ENCODE measurements around the gene ECT2L. TPM values are rescaled to one million over a fixed set of nuclear protein-coding genes. Genes with fewer than 3 reads are reported as not detected.

ECT2L gene
- total and polyA plus RNA-seq, 2 donors (not counting 1 experiment from before 2014, with no cell fraction given): 0.17 TPM; not detected in 1

DNA sequence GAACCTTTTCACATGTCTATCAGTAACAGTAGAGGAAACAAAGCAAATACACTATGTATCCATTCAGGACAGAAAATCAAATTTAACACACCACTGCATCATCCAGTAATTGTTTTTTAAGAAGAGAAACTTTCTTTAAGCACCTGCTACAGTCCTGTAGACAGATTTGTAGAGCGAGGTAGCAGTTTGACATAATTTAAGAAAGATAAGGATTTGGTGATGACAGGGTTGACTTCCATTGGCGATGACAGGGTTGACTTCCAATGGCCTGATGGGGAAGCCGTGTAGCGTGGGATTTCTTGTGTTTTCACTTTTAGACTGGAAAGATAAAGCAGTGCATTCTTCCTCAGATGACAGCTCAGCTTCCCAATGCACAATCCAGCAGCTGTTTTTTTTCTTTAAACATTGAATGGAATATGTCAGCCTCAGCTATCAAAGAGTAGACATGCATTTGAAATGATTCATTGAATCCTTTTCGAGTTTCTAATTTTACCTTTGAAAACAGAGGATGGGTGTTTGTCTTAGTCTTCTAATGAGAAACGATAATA, 68.5 kb downstream of the ECT2L start:
- no peaks in the 10 kb centered on the region for H3K27me3 ChIP-seq (ENCODE audit: control insufficient read depth, insufficient read depth, low read length)
- H3K9me3 ChIP-seq (ENCODE audit: control insufficient read depth, insufficient read depth, low read depth, low read length): no peaks in the 10 kb centered on the region
- H3K79me2 ChIP-seq (ENCODE audit: control insufficient read depth, insufficient read depth, low read length): no peaks in the 10 kb centered on the region
- H3K27ac ChIP-seq (ENCODE audit: insufficient read depth, low read length): no peak overlapping the region
- H4K20me1 ChIP-seq (ENCODE audit: control insufficient read depth, extremely low read depth, insufficient read depth, low read length): no peaks in the 10 kb centered on the region
- H3K4me3 ChIP-seq (replicated peaks in 1 of 4; ENCODE audit: control extremely low read depth in 1 of 4, insufficient read depth in 1 of 4, low read depth in 3 of 4, low read length in 4 of 4): no peak overlapping the region
- no peak overlapping the region for H3K4me2 ChIP-seq (ENCODE audit: extremely low read depth, insufficient read depth, low read length)
- H2AFZ ChIP-seq (ENCODE audit: low read length): no peak overlapping the region
- no peaks in the 10 kb centered on the region for H3K4me1 ChIP-seq (ENCODE audit: control insufficient read depth, extremely low read depth, insufficient read depth, low read length)
- TF ChIP-seq EZH2 (IDR thresholded peaks at IDR 0.05; ENCODE audit: low read length, missing control alignments): no peak
- TF ChIP-seq, protein P1, sequence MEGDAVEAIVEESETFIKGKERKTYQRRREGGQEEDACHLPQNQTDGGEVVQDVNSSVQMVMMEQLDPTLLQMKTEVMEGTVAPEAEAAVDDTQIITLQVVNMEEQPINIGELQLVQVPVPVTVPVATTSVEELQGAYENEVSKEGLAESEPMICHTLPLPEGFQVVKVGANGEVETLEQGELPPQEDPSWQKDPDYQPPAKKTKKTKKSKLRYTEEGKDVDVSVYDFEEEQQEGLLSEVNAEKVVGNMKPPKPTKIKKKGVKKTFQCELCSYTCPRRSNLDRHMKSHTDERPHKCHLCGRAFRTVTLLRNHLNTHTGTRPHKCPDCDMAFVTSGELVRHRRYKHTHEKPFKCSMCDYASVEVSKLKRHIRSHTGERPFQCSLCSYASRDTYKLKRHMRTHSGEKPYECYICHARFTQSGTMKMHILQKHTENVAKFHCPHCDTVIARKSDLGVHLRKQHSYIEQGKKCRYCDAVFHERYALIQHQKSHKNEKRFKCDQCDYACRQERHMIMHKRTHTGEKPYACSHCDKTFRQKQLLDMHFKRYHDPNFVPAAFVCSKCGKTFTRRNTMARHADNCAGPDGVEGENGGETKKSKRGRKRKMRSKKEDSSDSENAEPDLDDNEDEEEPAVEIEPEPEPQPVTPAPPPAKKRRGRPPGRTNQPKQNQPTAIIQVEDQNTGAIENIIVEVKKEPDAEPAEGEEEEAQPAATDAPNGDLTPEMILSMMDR (conservative IDR thresholded peaks at IDR 0.05 in 1 of 2, IDR thresholded peaks at IDR 0.05 in 1 of 2; ENCODE audit: low read depth in 1 of 2, low read length in 2 of 2): no peak
- no peaks in the 10 kb centered on the region for H3K36me3 ChIP-seq (ENCODE audit: control insufficient read depth, insufficient read depth, low read length)
- peak in 1 of 2 donors; percentile 3 for DNase-seq (ENCODE audit: low read depth in 2 of 2)
- no peak overlapping the region for H3K9ac ChIP-seq (ENCODE audit: insufficient read depth, low read length)

DNA sequence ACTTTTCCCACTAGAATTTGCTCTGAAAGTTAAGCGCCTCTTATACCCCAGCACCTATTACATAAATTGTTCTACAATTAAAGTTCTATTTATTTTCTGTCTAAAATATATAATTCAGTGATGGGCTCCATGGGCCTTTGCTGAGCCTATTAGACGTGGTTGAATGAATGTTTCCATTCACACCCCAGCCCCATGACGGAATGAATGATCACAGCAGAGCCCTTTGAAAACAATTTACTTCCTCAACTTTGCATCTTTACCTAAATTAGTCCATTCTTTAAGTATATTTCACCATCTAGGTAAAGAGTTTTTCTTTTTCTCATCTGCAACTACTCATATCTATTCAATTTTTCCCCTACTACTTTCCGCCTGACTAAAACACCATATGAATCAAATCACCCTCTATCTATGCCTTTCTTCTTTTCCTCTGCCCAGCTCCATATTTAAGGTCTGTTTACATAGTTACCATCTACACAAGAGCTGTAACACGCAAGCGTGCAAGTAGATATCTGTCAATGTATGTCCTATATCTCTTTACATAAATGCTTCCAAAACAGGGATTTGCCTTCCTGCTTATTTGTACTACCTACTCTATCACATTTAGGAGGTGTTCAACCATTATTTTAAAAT, 69.7 kb downstream of the ECT2L start:
- Histone ChIP-seq H3K79me2 (ENCODE audit: control insufficient read depth, insufficient read depth, low read length) (no peaks in the 10 kb centered on the region), H3K27ac (ENCODE audit: insufficient read depth, low read length) (no peak overlapping the region), H3K9ac (ENCODE audit: insufficient read depth, low read length) (no peak overlapping the region), H3K27me3 (ENCODE audit: control insufficient read depth, insufficient read depth, low read length) (no peaks in the 10 kb centered on the region), H3K4me3 (replicated peaks in 1 of 4; ENCODE audit: control extremely low read depth in 1 of 4, insufficient read depth in 1 of 4, low read depth in 3 of 4, low read length in 4 of 4) (no peak overlapping the region), H4K20me1 (ENCODE audit: control insufficient read depth, extremely low read depth, insufficient read depth, low read length) (no peaks in the 10 kb centered on the region), H3K4me1 (ENCODE audit: control insufficient read depth, extremely low read depth, insufficient read depth, low read length) (no peaks in the 10 kb centered on the region), H3K9me3 (ENCODE audit: control insufficient read depth, insufficient read depth, low read depth, low read length) (no peaks in the 10 kb centered on the region), H3K36me3 (ENCODE audit: control insufficient read depth, insufficient read depth, low read length) (no peaks in the 10 kb centered on the region), H2AFZ (ENCODE audit: low read length) (no peak overlapping the region), H3K4me2 (ENCODE audit: extremely low read depth, insufficient read depth, low read length) (no peak overlapping the region)
- TF ChIP-seq, protein P1 (conservative IDR thresholded peaks at IDR 0.05 in 1 of 2, IDR thresholded peaks at IDR 0.05 in 1 of 2; ENCODE audit: low read depth in 1 of 2, low read length in 2 of 2): no peak
- TF ChIP-seq EZH2 (IDR thresholded peaks at IDR 0.05; ENCODE audit: low read length, missing control alignments): no peak
- no peak for DNase-seq (ENCODE audit: low read depth in 2 of 2)

DNA sequence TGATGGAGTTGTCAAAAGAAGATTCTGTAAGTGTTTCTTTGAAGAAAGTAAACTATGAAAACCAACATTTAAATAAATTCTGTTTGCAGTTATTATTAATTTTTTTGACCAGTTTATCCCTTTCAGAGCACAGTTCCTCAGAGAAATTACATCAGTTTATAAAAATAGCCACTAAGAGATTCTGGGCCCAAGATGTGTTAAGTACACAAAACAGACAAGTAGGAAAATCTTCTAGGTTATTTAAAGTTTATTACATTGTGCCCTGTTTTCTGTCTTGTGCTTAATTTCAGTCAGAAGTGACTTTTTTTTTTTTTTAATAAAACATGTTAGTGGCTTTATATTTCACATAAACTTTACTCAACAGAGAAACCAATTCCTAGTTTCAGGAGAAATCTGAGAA, 72.3 kb downstream of the ECT2L start:
- no peak for TF ChIP-seq EZH2 (IDR thresholded peaks at IDR 0.05; ENCODE audit: low read length, missing control alignments)
- TF ChIP-seq, protein P1 (conservative IDR thresholded peaks at IDR 0.05 in 1 of 2, IDR thresholded peaks at IDR 0.05 in 1 of 2; ENCODE audit: low read depth in 1 of 2, low read length in 2 of 2): no peak
- no peak overlapping the region for H2AFZ ChIP-seq (ENCODE audit: low read length)
- H3K27me3 ChIP-seq (ENCODE audit: control insufficient read depth, insufficient read depth, low read length): no peaks in the 10 kb centered on the region
- no peaks in the 10 kb centered on the region for H3K36me3 ChIP-seq (ENCODE audit: control insufficient read depth, insufficient read depth, low read length)
- H3K4me2 ChIP-seq (ENCODE audit: extremely low read depth, insufficient read depth, low read length): no peak overlapping the region
- no peak overlapping the region for H3K9ac ChIP-seq (ENCODE audit: insufficient read depth, low read length)
- DNase-seq (ENCODE audit: low read depth in 2 of 2): no peak
- no peaks in the 10 kb centered on the region for H4K20me1 ChIP-seq (ENCODE audit: control insufficient read depth, extremely low read depth, insufficient read depth, low read length)
- no peaks in the 10 kb centered on the region for H3K79me2 ChIP-seq (ENCODE audit: control insufficient read depth, insufficient read depth, low read length)
- no peaks in the 10 kb centered on the region for H3K9me3 ChIP-seq (ENCODE audit: control insufficient read depth, insufficient read depth, low read depth, low read length)
- no peaks in the 10 kb centered on the region for H3K4me1 ChIP-seq (ENCODE audit: control insufficient read depth, extremely low read depth, insufficient read depth, low read length)
- no peak overlapping the region for H3K4me3 ChIP-seq (replicated peaks in 1 of 4; ENCODE audit: control extremely low read depth in 1 of 4, insufficient read depth in 1 of 4, low read depth in 3 of 4, low read length in 4 of 4)
- no peak overlapping the region for H3K27ac ChIP-seq (ENCODE audit: insufficient read depth, low read length)
